H1 (cell line): ENCODE results near the gene NME9. TPM values are rescaled to one million over a fixed set of nuclear protein-coding genes. Genes with fewer than 3 reads are reported as not detected.

Source experiments
- CTCF ChIA-PET: fragments of 300-600 bp; sonication (Branson Sonifier 250); formaldehyde crosslinking; loops from one replicate; lab custom pipeline; 2021; ENCODE audit not compliant: partially characterized antibody; lab: Charles Lee
- POLR2A ChIA-PET: fragments of 300-600 bp; sonication (Branson Sonifier 250); formaldehyde crosslinking; loops from one replicate; lab custom pipeline; 2021; ENCODE audit warnings: inconsistent platforms; ENCODE audit not compliant: partially characterized antibody; lab: Charles Lee
- DNase-seq, 2 experiments: peaks; one replicate each; pipeline versions ENCODE4 v3.0.0 to v3.0.0-alpha.2; 2010 to 2022; ENCODE audit warnings: low spot score in 2 of 2, low read depth in 1 of 2, mixed read lengths in 1 of 2
- FAIRE-seq: peaks from 2 replicates; lab custom pipeline; 2011; peaks lifted over from hg19 to GRCh38; lab: Jason Lieb, UNC
- H2AFZ ChIP-seq: 2 replicates; pipeline ENCODE4 v1.8.1; 2012; ENCODE audit warnings: low read length, inconsistent platforms
- H2AK5ac ChIP-seq: 2 replicates; pipeline ENCODE4 v1.6.1; 2013; ENCODE audit warnings: low read depth, low read length
- H2BK120ac ChIP-seq: replicated peaks from 2 replicates; pipeline ENCODE3; 2013; ENCODE audit warnings: low read depth, low read length, inconsistent platforms
- H2BK12ac ChIP-seq: 2 replicates; pipeline ENCODE4 v1.6.1; 2013; ENCODE audit warnings: low read depth, low read length
- H2BK15ac ChIP-seq: 2 replicates; pipeline ENCODE4 v1.6.1; 2013; ENCODE audit warnings: low read length
- H2BK20ac ChIP-seq: 2 replicates; pipeline ENCODE4 v1.6.1; 2013; ENCODE audit warnings: low read length
- H2BK5ac ChIP-seq: 2 replicates; pipeline ENCODE4 v1.6.1; 2013; ENCODE audit warnings: low read depth, low read length
- H3K14ac ChIP-seq: 2 replicates; pipeline ENCODE4 v1.6.1; 2013; ENCODE audit warnings: inconsistent platforms; ENCODE audit not compliant: insufficient read length
- H3K18ac ChIP-seq: 2 replicates; pipeline ENCODE4 v1.6.1; 2013; ENCODE audit warnings: low read length; ENCODE audit errors: extremely low read depth
- H3K23ac ChIP-seq: 2 replicates; pipeline ENCODE4 v1.6.1; 2013; ENCODE audit warnings: inconsistent platforms; ENCODE audit not compliant: insufficient read length
- H3K23me2 ChIP-seq: 2 replicates; pipeline ENCODE4 v1.6.1; 2013; ENCODE audit warnings: low read depth, low read length
- H3K27ac ChIP-seq: 2 replicates; pipeline ENCODE4 v1.6.1; 2011; ENCODE audit warnings: low read depth, low read length, inconsistent platforms
- H3K27me3 ChIP-seq, 4 experiments: replicated peaks in 1 of 4; 1 replicate in 1 of 4; 2 replicates in 3 of 4; pipeline versions ENCODE4 v1.6.1 to v1.8.1; 2011 to 2013; ENCODE audit warnings: low read length in 3 of 4, mild to moderate bottlenecking in 3 of 4, inconsistent platforms in 2 of 4, mixed read lengths in 2 of 4, moderate library complexity in 1 of 4; ENCODE audit not compliant: control insufficient read depth in 3 of 4, insufficient read depth in 3 of 4; ENCODE audit errors: extremely low read depth in 1 of 4
- H3K36me3 ChIP-seq, 4 experiments: 2 replicates each; pipeline versions ENCODE4 v1.6.1 to v1.8.1; 2011 to 2013; ENCODE audit warnings: mild to moderate bottlenecking in 4 of 4, low read length in 3 of 4, moderate library complexity in 2 of 4, control low read depth in 1 of 4, inconsistent platforms in 1 of 4; ENCODE audit not compliant: insufficient read depth in 4 of 4, control insufficient read depth in 2 of 4
- H3K4ac ChIP-seq: replicated peaks from 2 replicates; pipeline ENCODE3; 2013; ENCODE audit warnings: low read length, low read depth, mixed read lengths, inconsistent platforms; ENCODE audit not compliant: insufficient read length
- H3K4me1 ChIP-seq, 4 experiments: replicated peaks in 1 of 4; 1 replicate in 1 of 4; 2 replicates in 3 of 4; pipeline versions ENCODE4 v1.6.1 to v1.8.1; 2011 to 2013; ENCODE audit warnings: low read length in 3 of 4, inconsistent platforms in 2 of 4, mixed read lengths in 1 of 4; ENCODE audit not compliant: insufficient read depth in 4 of 4, control insufficient read depth in 3 of 4
- H3K4me2 ChIP-seq, 2 experiments: 2 replicates each; pipeline versions ENCODE4 v1.6.1 to v1.8.1; 2011 to 2013; ENCODE audit warnings: low read depth in 2 of 2, low read length in 2 of 2, control low read depth in 1 of 2, inconsistent platforms in 1 of 2, mild to moderate bottlenecking in 1 of 2; ENCODE audit not compliant: insufficient read depth in 1 of 2
- H3K4me3 ChIP-seq, 4 experiments: fragments of 200-600, 300-600 bp in 1 of 4; sonication (generic), shearing (Covaris generic), sonication (Bioruptor Twin) in 1 of 4; 2 replicates each; pipeline versions ENCODE4 v1.5.1 to v1.8.1; 2011 to 2016; ENCODE audit warnings: low read length in 4 of 4, low read depth in 3 of 4, control low read depth in 2 of 4, inconsistent platforms in 2 of 4, mild to moderate bottlenecking in 2 of 4, mixed read lengths in 1 of 4, moderate library complexity in 1 of 4; ENCODE audit not compliant: insufficient read depth in 2 of 4; ENCODE audit errors: extremely low read depth in 1 of 4
- H3K56ac ChIP-seq: replicated peaks from 2 replicates; pipeline ENCODE3; 2013; ENCODE audit warnings: low read depth, mild to moderate bottlenecking, mixed read lengths, low read length, inconsistent platforms; ENCODE audit not compliant: insufficient read length
- H3K79me1 ChIP-seq: 2 replicates; pipeline ENCODE4 v1.6.1; 2013; ENCODE audit warnings: low read depth, low read length, control low read depth
- H3K79me2 ChIP-seq, 2 experiments: 2 replicates each; pipeline versions ENCODE4 v1.6.1 to v1.8.1; 2012 to 2013; ENCODE audit warnings: low read length in 2 of 2, mild to moderate bottlenecking in 2 of 2, inconsistent platforms in 1 of 2; ENCODE audit not compliant: insufficient read depth in 2 of 2, control insufficient read depth in 1 of 2
- H3K9ac ChIP-seq, 4 experiments: replicated peaks in 1 of 4; 1 replicate in 1 of 4; 2 replicates in 3 of 4; pipeline versions ENCODE4 v1.6.1 to v1.8.1; 2011 to 2013; ENCODE audit warnings: low read depth in 3 of 4, low read length in 3 of 4, control low read depth in 2 of 4, mild to moderate bottlenecking in 2 of 4, moderate library complexity in 2 of 4, inconsistent platforms in 1 of 4; ENCODE audit errors: extremely low read depth in 1 of 4
- H3K9me3 ChIP-seq, 2 experiments: 2 replicates each; pipeline versions ENCODE4 v1.6.1 to v1.8.1; 2012 to 2013; ENCODE audit warnings: mild to moderate bottlenecking in 2 of 2, moderate library complexity in 2 of 2, control low read depth in 1 of 2, inconsistent platforms in 1 of 2, low read depth in 1 of 2, low read length in 1 of 2, mixed read lengths in 1 of 2; ENCODE audit not compliant: insufficient read depth in 2 of 2
- H4K20me1 ChIP-seq, 2 experiments: replicated peaks in 1 of 2; 2 replicates each; pipeline versions ENCODE3 to v1.8.1; 2011 to 2013; ENCODE audit warnings: inconsistent platforms in 2 of 2, low read length in 2 of 2, mild to moderate bottlenecking in 1 of 2; ENCODE audit not compliant: insufficient read depth in 2 of 2, control insufficient read depth in 1 of 2
- H4K5ac ChIP-seq: 2 replicates; pipeline ENCODE4 v1.6.1; 2013; ENCODE audit warnings: low read length, low read depth, mixed read lengths, inconsistent platforms; ENCODE audit not compliant: insufficient read length
- H4K8ac ChIP-seq: 2 replicates; pipeline ENCODE4 v1.8.0; 2013; ENCODE audit warnings: mild to moderate bottlenecking, moderate library complexity, low read length, inconsistent platforms; ENCODE audit not compliant: insufficient read depth; ENCODE audit errors: extremely low read depth
- H4K91ac ChIP-seq: replicated peaks from 2 replicates; pipeline ENCODE3; 2013; ENCODE audit warnings: low read length, mixed read lengths, inconsistent platforms; ENCODE audit not compliant: insufficient read length
- BRCA1 ChIP-seq: IDR thresholded peaks from 2 replicates; pipeline ENCODE4 v1.6.1; 2012; ENCODE audit warnings: low read depth, low read length, improper control_type of control experiment
- CHD2 ChIP-seq: IDR thresholded peaks from 2 replicates; pipeline ENCODE4 v1.6.1; 2012; ENCODE audit warnings: low read length, improper control_type of control experiment
- SAP30 ChIP-seq: fragments of 300-600 bp; sonication (generic); IDR thresholded peaks from 2 replicates; pipeline ENCODE4 v1.7.1; 2012; ENCODE audit warnings: low read length, moderate library complexity, mild to moderate bottlenecking, inconsistent platforms; ENCODE audit not compliant: insufficient read depth, insufficient replicate concordance
- SIN3A ChIP-seq, 2 experiments: IDR thresholded peaks in 1 of 2; conservative IDR thresholded peaks in 1 of 2; 2 replicates each; pipeline ENCODE4 v1.6.1; 2011 to 2012; ENCODE audit warnings: low read length in 2 of 2, improper control_type of control experiment in 1 of 2, low read depth in 1 of 2, mild to moderate bottlenecking in 1 of 2
- WGBS, 2 experiments: shearing (Covaris generic) in 1 of 2; methylation state at CpG; one replicate each; pipeline versions ENCODE4 v1.1.6 to v1.1.7; 2013 to 2015; ENCODE audit warnings: low lambda C conversion rate in 2 of 2, mixed read lengths in 2 of 2, inconsistent platforms in 1 of 2, low coverage in 1 of 2, missing lambda C conversion rate in 1 of 2; ENCODE audit not compliant: insufficient replicate concordance in 2 of 2, insufficient coverage in 1 of 2, insufficient read length in 1 of 2; ENCODE audit errors: extremely low coverage in 1 of 2, missing lambda C conversion rate in 1 of 2; 5-methylcytosine and 5-hydroxymethylcytosine counted together
- polyA plus RNA-seq, 7 experiments: library from polyadenylated mRNA; depleted of rRNA in 3 of 7; stranded (reverse) in 5 of 7; unstranded in 2 of 7; fragments of >200 nt in 5 of 7; fragments of 200-250 nt in 2 of 7; gene quantifications; 1 replicate in 5 of 7; 2 replicates in 1 of 7; 4 replicates in 1 of 7; pipeline versions ENCODE4 v1.2.1 to v1.2.3, GENCODE V29; 2011 to 2013; ENCODE audit warnings: missing spikeins in 2 of 7, mixed read lengths in 2 of 7
- total RNA-seq: library from RNA; stranded (reverse); fragmentation: NEBNext Ultra II Directional; extraction: Animal tissue kit (Norgen Biotek cat#: 25700); gene quantifications from 2 replicates; pipeline ENCODE4 v1.2.1, GENCODE V29; 2021

NME9 gene
- total and polyA plus RNA-seq, 2 of the 8 experiments (the other 6 are each of a cell fraction or from before 2014, with no cell fraction given), result 0.11 TPM; not detected in 1

GRCh38 chr3:138329984-138330293, 288 bp upstream of the NME9 start:
- Histone ChIP-seq H3K18ac (peak overlapping the region; percentile 81), H3K36me3 (no peaks in the 10 kb centered on the region), H3K9ac (0 out of 7 replicates have a peak overlapping the region, but pooled peaks of 1 of the 4 experiments have one; percentile 38), H3K23me2 (peaks cover 5% of the 10 kb centered on the region), H2BK20ac (no peak overlapping the region), H2BK15ac (peak overlapping the region; percentile 93; the same call in 1 of the 2 replicates), H3K4me2 (peak overlapping the region; percentile 69 to 96), H3K79me2 (no peaks in the 10 kb centered on the region), H3K4ac (no peak overlapping the region), H2AFZ (peak overlapping the region; percentile 99), H4K5ac (peak overlapping the region; percentile 55), H4K8ac (peak overlapping the region; percentile 71; the same call in 1 of the 2 replicates), H3K27ac (no peak overlapping the region), H3K9me3 (no peaks in the 10 kb centered on the region), H3K27me3 (no peaks in the 10 kb centered on the region), H4K20me1 (no peaks in the 10 kb centered on the region), H2BK12ac (no peak overlapping the region; the same call in 1 of the 2 replicates), H3K56ac (no peak overlapping the region), H3K23ac (no peak overlapping the region), H3K14ac (no peak overlapping the region), H3K4me1 (peaks cover 0 to 4% (median 2%) of the 10 kb centered on the region in 4 experiments; a peak in 2 of 7 replicates), H2BK120ac (no peak overlapping the region), H2BK5ac (no peak overlapping the region), H4K91ac (peak overlapping the region; percentile 44), H2AK5ac (no peak overlapping the region), H3K79me1 (no peaks in the 10 kb centered on the region), H3K4me3 (peak overlapping the region; percentile 41 to 83 (median 79); a peak in 7 of 8 replicates)
- FAIRE-seq, result no peak
- WGBS, 2 experiments, result 10% methylated on average over 7 of the region's 7 CpGs; no CpG with 5 or more reads in 1 of the 2 experiments
- ChIA-PET CTCF (interaction anchor here (0.7 to 4.3 kb wide), 7 partner anchors 10 to 235 kb away, joined by 3 to 66 read pairs (median 24); partner anchors contain the start of gene MRAS), POLR2A (interaction anchor here (1.6 kb wide), 1 partner anchor 18 kb away, joined by 4 read pairs; the partner anchor contains the start of gene MRAS)
- no peak for DNase-seq
- TF ChIP-seq CHD2 (no peak), SAP30 (no peak), BRCA1 (no peak), SIN3A (conservative IDR thresholded peaks at IDR 0.05 in 1 of 2, IDR thresholded peaks at IDR 0.05 in 1 of 2; ENCODE audit: low read depth in 1 of 2, low read length in 2 of 2) (0 out of 4 replicates have a peak, but pooled peaks of 1 of the 2 experiments have one; percentile 5)
